NCI-H524 (cell line): ENCODE data around the gene PHYHIPL.

Source experiments
- DNase-seq, 2 experiments: peaks; one replicate each; lab custom pipeline; 2025; lab: John Stamatoyannopoulos, UW

The PHYHIPL gene

GRCh38 chr10:59176241-59177030, at the start of gene PHYHIPL:
Gene PHYHIPL (plus strand): TSS chr10:59176643. CDS start chr10:59176854, 211 bp downstream.
- DNase-seq = peak; percentile 40 to 70

GRCh38 chr10:59126991-59127390, 49.5 kb upstream of the PHYHIPL start:
- no peak for DNase-seq

- no peak for DNase-seq
These were observed 48.5 kb upstream of the PHYHIPL start for GRCh38 chr10:59127991-59128390.

GRCh38 chr10:59129867-59130266, 46.6 kb upstream of the PHYHIPL start:
- no peak for DNase-seq

- DNase-seq = no peak
These were observed 44.8 kb upstream of the PHYHIPL start for GRCh38 chr10:59131666-59132065.

- no peak for DNase-seq
These were observed 42.4 kb upstream of the PHYHIPL start for GRCh38 chr10:59133841-59134593.

- DNase-seq = no peak
These were observed 41.7 kb upstream of the PHYHIPL start for GRCh38 chr10:59134785-59135184.

GRCh38 chr10:59135275-59135674, 41.2 kb upstream of the PHYHIPL start:
- no peak for DNase-seq

GRCh38 chr10:59138052-59138451, 38.4 kb upstream of the PHYHIPL start:
- DNase-seq = no peak

- DNase-seq = no peak
These were observed 32.9 kb upstream of the PHYHIPL start for GRCh38 chr10:59143544-59143943.

- no peak for DNase-seq
These were observed 27.7 kb upstream of the PHYHIPL start for GRCh38 chr10:59148701-59149100.

GRCh38 chr10:59155556-59155955, 20.9 kb upstream of the PHYHIPL start:
- no peak for DNase-seq

- DNase-seq = no peak
These were observed 8.9 kb upstream of the PHYHIPL start for GRCh38 chr10:59167512-59167911.

- no peak for DNase-seq
These were observed 3.9 kb upstream of the PHYHIPL start for GRCh38 chr10:59172567-59172966.

- no peak for DNase-seq
These were observed 3.0 kb upstream of the PHYHIPL start for GRCh38 chr10:59173414-59173813.

- peak; percentile 39 to 47 for DNase-seq
These were observed 754 bp upstream of the PHYHIPL start for GRCh38 chr10:59175538-59176240.

- DNase-seq = peak in 1 of 2 experiments; percentile 13
These were observed 771 bp downstream of the PHYHIPL start for GRCh38 chr10:59177031-59177797.

- DNase-seq = no peak
These were observed 1.4 kb downstream of the PHYHIPL start for GRCh38 chr10:59177836-59178235.

- DNase-seq = no peak
These were observed 2.6 kb downstream of the PHYHIPL start for GRCh38 chr10:59179068-59179467.

- DNase-seq = no peak
These were observed 4.3 kb downstream of the PHYHIPL start for GRCh38 chr10:59180689-59181270.

- DNase-seq = peak; percentile 0 to 22
These were observed 5.2 kb downstream of the PHYHIPL start for GRCh38 chr10:59181668-59182067.
